Measurements from ENCODE around the gene EPPIN. TPM values are rescaled to one million over a fixed set of nuclear protein-coding genes. Genes with fewer than 3 reads are reported as not detected.

EPPIN gene
- total RNA-seq, 2 experiments from 2014 or later, result not detected

- POLR2A ChIA-PET, result no interaction called here
- no peaks in the 10 kb centered on the region for H3K9me3 ChIP-seq (ENCODE audit: control insufficient read depth in 1 of 2, insufficient read depth in 1 of 2, low read length in 2 of 2)
- no peak overlapping the region for H3K27ac Mint-ChIP-seq
- no peak overlapping the region for H3K4me3 Mint-ChIP-seq
- no peak overlapping the region for H3K4me3 ChIP-seq (ENCODE audit: low read length)
- H3K4me1 Mint-ChIP-seq (ENCODE audit: low read depth), result no peaks in the 10 kb centered on the region
- no peak overlapping the region for H3K27ac ChIP-seq (ENCODE audit: low read depth in 1 of 2, low read length in 2 of 2)
- H3K27me3 Mint-ChIP-seq, result peaks cover 54% of the 10 kb centered on the region
- CTCF ChIA-PET, result no interaction called here
- H3K27me3 ChIP-seq (ENCODE audit: control insufficient read depth in 1 of 2, insufficient read depth in 2 of 2, low read length in 2 of 2), result peaks cover 11 to 29% of the 10 kb centered on the region in 2 experiments
- ATAC-seq (ENCODE audit: poor library complexity), result no peak
- no peaks in the 10 kb centered on the region for H3K36me3 ChIP-seq (ENCODE audit: insufficient read depth, low read length)
- H3K36me3 Mint-ChIP-seq (ENCODE audit: low read depth), result no peaks in the 10 kb centered on the region
- intact Hi-C loops (cut with DNase I, micrococcal nuclease), result no loop called here
- TF ChIP-seq CTCF (IDR thresholded peaks at IDR 0.05), result no peak
- no peak for DNase-seq
- no peaks in the 10 kb centered on the region for H3K4me1 ChIP-seq (ENCODE audit: insufficient read depth, low read length)
- H3K9me3 Mint-ChIP-seq, result no peaks in the 10 kb centered on the region
These were observed 47.2 kb downstream of the EPPIN start for GRCh38 chr20:45500022-45500421.

GRCh38 chr20:45497971-45498494 lies 49.2 kb downstream of the EPPIN start:
- H3K27me3 Mint-ChIP-seq, result peaks cover 46% of the 10 kb centered on the region
- DNase-seq, result no peak
- Histone ChIP-seq H3K27me3 (ENCODE audit: control insufficient read depth in 1 of 2, insufficient read depth in 2 of 2, low read length in 2 of 2) (peaks cover 8 to 22% of the 10 kb centered on the region in 2 experiments), H3K4me3 (ENCODE audit: low read length) (no peak overlapping the region), H3K36me3 (ENCODE audit: insufficient read depth, low read length) (no peaks in the 10 kb centered on the region), H3K27ac (ENCODE audit: low read depth in 1 of 2, low read length in 2 of 2) (no peak overlapping the region), H3K4me1 (ENCODE audit: insufficient read depth, low read length) (no peaks in the 10 kb centered on the region), H3K9me3 (ENCODE audit: control insufficient read depth in 1 of 2, insufficient read depth in 1 of 2, low read length in 2 of 2) (no peaks in the 10 kb centered on the region)
- H3K36me3 Mint-ChIP-seq (ENCODE audit: low read depth), result no peaks in the 10 kb centered on the region
- intact Hi-C loops (cut with DNase I, micrococcal nuclease), result no loop called here
- no peaks in the 10 kb centered on the region for H3K9me3 Mint-ChIP-seq
- no peak overlapping the region for H3K27ac Mint-ChIP-seq
- TF ChIP-seq CTCF (IDR thresholded peaks at IDR 0.05), result no peak
- ChIA-PET POLR2A (no interaction called here), CTCF (no interaction called here)
- ATAC-seq (ENCODE audit: poor library complexity), result no peak
- H3K4me3 Mint-ChIP-seq, result no peak overlapping the region
- H3K4me1 Mint-ChIP-seq (ENCODE audit: low read depth), result no peaks in the 10 kb centered on the region

- Mint-ChIP-seq H3K9me3 (no peaks in the 10 kb centered on the region), H3K27ac (no peak overlapping the region), H3K4me3 (no peak overlapping the region), H3K36me3 (ENCODE audit: low read depth) (no peaks in the 10 kb centered on the region), H3K4me1 (ENCODE audit: low read depth) (no peaks in the 10 kb centered on the region), H3K27me3 (peaks cover 39% of the 10 kb centered on the region)
- ChIA-PET CTCF (no interaction called here), POLR2A (no interaction called here)
- Histone ChIP-seq H3K36me3 (ENCODE audit: insufficient read depth, low read length) (no peaks in the 10 kb centered on the region), H3K4me1 (ENCODE audit: insufficient read depth, low read length) (no peaks in the 10 kb centered on the region), H3K9me3 (ENCODE audit: control insufficient read depth in 1 of 2, insufficient read depth in 1 of 2, low read length in 2 of 2) (no peaks in the 10 kb centered on the region), H3K27me3 (ENCODE audit: control insufficient read depth in 1 of 2, insufficient read depth in 2 of 2, low read length in 2 of 2) (peaks cover 8 to 20% of the 10 kb centered on the region in 2 experiments), H3K27ac (ENCODE audit: low read depth in 1 of 2, low read length in 2 of 2) (no peak overlapping the region), H3K4me3 (ENCODE audit: low read length) (no peak overlapping the region)
- intact Hi-C loops (cut with DNase I, micrococcal nuclease), result no loop called here
- TF ChIP-seq CTCF (IDR thresholded peaks at IDR 0.05), result no peak
- ATAC-seq (ENCODE audit: poor library complexity) (no peak), DNase-seq (no peak)
These were observed 51.0 kb downstream of the EPPIN start for GRCh38 chr20:45496166-45496565.

Data from CD4-positive, alpha-beta T cell (primary cell).